ENCODE measurements around the gene MAN1A1. TPM values are rescaled to one million over a fixed set of nuclear protein-coding genes. Genes with fewer than 3 reads are reported as not detected.
"Not testable (repeated sequence)": the region's sequence is repeated elsewhere in the genome, so short reads cannot be mapped to it uniquely, and the experiment has no call there.

MAN1A1 gene
- total RNA-seq, 4 donors from 2014 or later: 30.0 to 99.0 (median 69.8) TPM

- Histone ChIP-seq H3K36me3 (no peaks in the 10 kb centered on the region), H3K9me3 (no peaks in the 10 kb centered on the region), H3K4me3 (no peak overlapping the region), H3K4me1 (no peaks in the 10 kb centered on the region), H3K27ac (no peak overlapping the region), H3K27me3 (no peaks in the 10 kb centered on the region)
- intact Hi-C loops (cut with DNase I; ENCODE audit: low total_unique reads): no loop called here
- TF ChIP-seq, protein P1, sequence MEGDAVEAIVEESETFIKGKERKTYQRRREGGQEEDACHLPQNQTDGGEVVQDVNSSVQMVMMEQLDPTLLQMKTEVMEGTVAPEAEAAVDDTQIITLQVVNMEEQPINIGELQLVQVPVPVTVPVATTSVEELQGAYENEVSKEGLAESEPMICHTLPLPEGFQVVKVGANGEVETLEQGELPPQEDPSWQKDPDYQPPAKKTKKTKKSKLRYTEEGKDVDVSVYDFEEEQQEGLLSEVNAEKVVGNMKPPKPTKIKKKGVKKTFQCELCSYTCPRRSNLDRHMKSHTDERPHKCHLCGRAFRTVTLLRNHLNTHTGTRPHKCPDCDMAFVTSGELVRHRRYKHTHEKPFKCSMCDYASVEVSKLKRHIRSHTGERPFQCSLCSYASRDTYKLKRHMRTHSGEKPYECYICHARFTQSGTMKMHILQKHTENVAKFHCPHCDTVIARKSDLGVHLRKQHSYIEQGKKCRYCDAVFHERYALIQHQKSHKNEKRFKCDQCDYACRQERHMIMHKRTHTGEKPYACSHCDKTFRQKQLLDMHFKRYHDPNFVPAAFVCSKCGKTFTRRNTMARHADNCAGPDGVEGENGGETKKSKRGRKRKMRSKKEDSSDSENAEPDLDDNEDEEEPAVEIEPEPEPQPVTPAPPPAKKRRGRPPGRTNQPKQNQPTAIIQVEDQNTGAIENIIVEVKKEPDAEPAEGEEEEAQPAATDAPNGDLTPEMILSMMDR (IDR thresholded peaks at IDR 0.05): no peak
- no peak for TF ChIP-seq POLR2A (IDR thresholded peaks at IDR 0.05)
- no peak for DNase-seq
Observed at GRCh38 chr6:119379809-119380208, 30.2 kb upstream of the MAN1A1 start.

GRCh38 chr6:119377043-119377442 lies 27.5 kb upstream of the MAN1A1 start:
- H3K9me3 ChIP-seq; H3K27ac ChIP-seq; H3K4me1 ChIP-seq; H3K27me3 ChIP-seq; DNase-seq; H3K36me3 ChIP-seq; intact Hi-C loops (cut with DNase I; ENCODE audit: low total_unique reads); H3K4me3 ChIP-seq: not testable (repeated sequence)

DNA sequence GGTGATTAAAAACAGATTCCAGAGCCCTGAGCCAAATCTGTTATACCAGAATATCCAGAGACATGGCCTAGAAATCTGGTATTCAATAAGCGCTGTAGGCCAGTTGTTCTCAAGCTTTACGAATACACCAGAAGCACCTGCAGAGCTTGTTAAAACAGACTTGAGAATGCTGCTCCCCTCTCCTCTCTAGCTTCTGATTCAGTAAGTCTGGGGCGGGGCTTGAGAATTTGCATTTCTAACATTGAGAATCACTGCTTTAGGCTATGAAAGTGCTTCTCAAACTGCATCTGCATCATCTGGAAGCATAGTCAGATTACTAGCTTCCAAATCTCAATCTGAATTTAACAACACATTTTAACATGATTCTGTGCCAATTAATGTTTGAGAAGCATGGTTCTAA lies 20.5 kb upstream of the MAN1A1 start:
- no peak overlapping the region for H3K27ac ChIP-seq
- H3K4me1 ChIP-seq: no peaks in the 10 kb centered on the region
- H3K4me3 ChIP-seq: no peak overlapping the region
- DNase-seq: no peak
- H3K9me3 ChIP-seq: no peaks in the 10 kb centered on the region
- H3K36me3 ChIP-seq: no peaks in the 10 kb centered on the region
- no peaks in the 10 kb centered on the region for H3K27me3 ChIP-seq
- intact Hi-C loops (cut with DNase I; ENCODE audit: low total_unique reads): no loop called here
- TF ChIP-seq POLR2A (IDR thresholded peaks at IDR 0.05): no peak
- TF ChIP-seq, protein P1 (IDR thresholded peaks at IDR 0.05): no peak

DNA sequence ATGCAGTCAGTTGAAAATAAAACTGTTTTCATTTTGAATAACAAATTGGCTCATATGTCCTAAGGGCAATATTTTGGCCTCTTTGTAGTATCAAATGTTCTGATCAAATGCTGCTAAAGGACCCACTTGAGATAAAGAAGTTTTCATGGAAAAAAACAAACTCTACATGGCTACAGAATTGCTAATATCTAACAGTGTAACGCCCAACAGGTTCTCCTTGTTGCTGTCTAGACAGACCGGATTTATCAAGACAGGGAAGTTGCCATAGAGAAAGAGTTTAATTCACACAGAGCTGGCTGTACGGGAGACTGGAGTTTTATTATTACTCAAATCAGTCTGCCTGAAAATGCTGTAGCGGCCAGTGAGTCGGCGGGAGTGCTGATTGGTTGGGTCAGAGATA lies 19.4 kb upstream of the MAN1A1 start:
- Histone ChIP-seq H3K36me3 (no peaks in the 10 kb centered on the region), H3K4me1 (no peaks in the 10 kb centered on the region), H3K4me3 (no peak overlapping the region), H3K27me3 (no peaks in the 10 kb centered on the region), H3K27ac (no peak overlapping the region), H3K9me3 (no peaks in the 10 kb centered on the region)
- DNase-seq: no peak
- intact Hi-C loops (cut with DNase I; ENCODE audit: low total_unique reads): no loop called here
- TF ChIP-seq, protein P1 (IDR thresholded peaks at IDR 0.05): no peak

DNA sequence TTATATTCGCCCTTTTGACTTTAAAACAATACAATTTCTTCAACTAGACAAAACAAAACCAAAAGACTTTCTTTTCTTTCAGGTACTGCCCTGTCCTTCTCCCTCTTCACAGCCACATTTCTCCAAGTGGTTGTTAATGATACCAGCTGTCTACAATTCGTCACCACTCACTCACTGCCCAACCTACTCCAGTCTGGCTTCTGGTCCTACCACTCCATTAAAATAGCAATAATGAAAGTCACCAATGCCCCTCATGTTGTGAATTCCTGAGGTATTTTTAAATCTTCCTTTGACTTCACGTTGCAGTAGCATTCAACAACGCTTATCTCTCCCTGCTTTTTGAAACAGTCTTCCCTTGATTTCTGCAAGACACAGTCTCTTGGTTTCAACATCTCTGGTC lies 11.6 kb upstream of the MAN1A1 start:
- Histone ChIP-seq H3K27ac (no peak overlapping the region), H3K4me1 (peaks cover 0 to 5% of the 10 kb centered on the region in 2 donors), H3K9me3 (no peaks in the 10 kb centered on the region), H3K4me3 (no peak overlapping the region), H3K36me3 (no peaks in the 10 kb centered on the region), H3K27me3 (no peaks in the 10 kb centered on the region)
- no peak for TF ChIP-seq POLR2A (IDR thresholded peaks at IDR 0.05)
- TF ChIP-seq, protein P1 (IDR thresholded peaks at IDR 0.05): no peak
- intact Hi-C loops (cut with DNase I; ENCODE audit: low total_unique reads): no loop called here
- no peak for DNase-seq

DNA sequence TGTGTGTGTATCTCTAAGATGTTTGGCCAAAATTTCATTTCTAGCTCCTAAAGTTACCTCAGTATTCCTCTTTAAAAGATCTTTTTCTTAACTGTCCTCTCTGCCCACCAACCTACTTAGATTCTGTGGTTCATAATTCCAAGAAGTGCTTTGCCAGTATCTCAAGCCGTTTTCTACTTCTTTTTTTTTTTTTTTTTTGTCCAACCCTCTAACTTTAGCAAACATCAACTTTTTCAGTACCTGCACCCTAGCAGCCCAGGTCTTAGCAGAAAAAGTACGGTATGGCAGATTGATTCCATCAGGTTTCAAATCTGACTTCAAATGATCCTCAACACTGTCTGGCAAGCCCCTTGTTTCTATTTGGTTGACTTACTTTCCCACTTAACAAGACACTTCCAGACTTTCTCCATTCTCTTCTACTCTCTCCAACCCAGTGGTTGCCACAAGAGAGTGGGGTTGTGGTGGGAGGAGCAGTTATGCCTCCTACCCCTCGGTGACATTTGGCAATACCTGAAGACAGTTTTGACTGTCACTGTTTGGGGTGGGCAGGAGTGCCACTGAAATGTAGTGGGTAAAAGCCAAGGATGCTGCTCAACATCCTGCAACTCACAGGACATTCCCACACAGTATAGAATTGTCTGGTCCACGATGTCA lies 10.8 kb upstream of the MAN1A1 start:
- intact Hi-C loops (cut with DNase I; ENCODE audit: low total_unique reads): no loop called here
- no peak for TF ChIP-seq POLR2A (IDR thresholded peaks at IDR 0.05)
- TF ChIP-seq, protein P1 (IDR thresholded peaks at IDR 0.05): no peak

More for the DNA sequence above, 10.8 kb upstream of the MAN1A1 start:
- Histone ChIP-seq H3K9me3 (no peaks in the 10 kb centered on the region), H3K27me3 (no peaks in the 10 kb centered on the region), H3K4me1 (peaks cover 0 to 5% of the 10 kb centered on the region in 2 donors), H3K36me3 (no peaks in the 10 kb centered on the region), H3K27ac (no peak overlapping the region), H3K4me3 (no peak overlapping the region)
- DNase-seq: no peak

Data from uterus (tissue), 4 donors.